Liver (tissue), 9 donors: ENCODE results near the gene CHAC1. TPM values are rescaled to one million over a fixed set of nuclear protein-coding genes. Genes with fewer than 3 reads are reported as not detected.

Experiments used
- DNase-seq: peaks from one replicate; pipeline ENCODE4 v3.0.0-alpha.2; 2017; ENCODE audit warnings: low spot score
- H3K27ac ChIP-seq, 2 donors: one replicate each; pipeline ENCODE4 v1.7.0; 2013; ENCODE audit warnings: inconsistent platforms in 2 of 2, low read length in 2 of 2, control low read depth in 1 of 2, low read depth in 1 of 2, mild to moderate bottlenecking in 1 of 2
- H3K27me3 ChIP-seq, 4 donors: one replicate each; pipeline versions ENCODE4 v1.6.1 to v1.7.0; 2013; ENCODE audit warnings: low read length in 3 of 4, inconsistent platforms in 1 of 4, mild to moderate bottlenecking in 1 of 4, moderate library complexity in 1 of 4; ENCODE audit not compliant: control insufficient read depth in 4 of 4, insufficient read depth in 4 of 4
- H3K36me3 ChIP-seq, 4 donors: one replicate each; pipeline versions ENCODE4 v1.6.1 to v1.7.0; 2013; ENCODE audit warnings: low read length in 3 of 4, mild to moderate bottlenecking in 3 of 4, low read depth in 1 of 4, moderate library complexity in 1 of 4; ENCODE audit not compliant: control insufficient read depth in 4 of 4, insufficient read depth in 3 of 4
- H3K4me1 ChIP-seq, 4 donors: one replicate each; pipeline versions ENCODE4 v1.6.1 to v1.7.0; 2013; ENCODE audit warnings: low read length in 3 of 4, mild to moderate bottlenecking in 3 of 4, moderate library complexity in 1 of 4; ENCODE audit not compliant: control insufficient read depth in 4 of 4, insufficient read depth in 4 of 4
- H3K4me3 ChIP-seq, 3 donors: one replicate each; pipeline versions ENCODE4 v1.6.1 to v1.7.0; 2013; ENCODE audit warnings: low read length in 3 of 3, control low read depth in 1 of 3, low read depth in 1 of 3, mild to moderate bottlenecking in 1 of 3
- H3K9ac ChIP-seq, 2 donors: one replicate each; pipeline ENCODE4 v1.7.0; 2013; ENCODE audit warnings: low read length in 2 of 2, mild to moderate bottlenecking in 2 of 2, moderate library complexity in 2 of 2, control low read depth in 1 of 2, low read depth in 1 of 2
- H3K9me3 ChIP-seq, 4 donors: one replicate each; pipeline versions ENCODE4 v1.6.1 to v1.7.0; 2013; ENCODE audit warnings: low read length in 3 of 4; ENCODE audit not compliant: control insufficient read depth in 4 of 4
- ATF3 ChIP-seq: IDR thresholded peaks from 2 replicates; pipeline ENCODE4 v1.6.1; 2016; ENCODE audit warnings: antibody characterized with exemption
- CTCF ChIP-seq: fragments of 150-350 bp; IDR thresholded peaks from 2 replicates; pipeline ENCODE4 v1.5.1; 2017; ENCODE audit warnings: improper control_type of control experiment, low read depth, low read length; ENCODE audit not compliant: missing input control
- EGR1 ChIP-seq, 2 donors: IDR thresholded peaks; 2 replicates each; pipeline ENCODE4 v1.6.1; 2016 to 2018; ENCODE audit warnings: antibody characterized with exemption in 2 of 2, low read depth in 2 of 2
- FOXA1 ChIP-seq: IDR thresholded peaks from 2 replicates; pipeline ENCODE4 v1.6.1; 2016; ENCODE audit warnings: antibody characterized with exemption
- FOXA2 ChIP-seq: IDR thresholded peaks from 2 replicates; pipeline ENCODE4 v1.6.1; 2016; ENCODE audit warnings: antibody characterized with exemption
- GABPA ChIP-seq, 2 donors: IDR thresholded peaks in 1 of 2; conservative IDR thresholded peaks in 1 of 2; 2 replicates each; pipeline ENCODE4 v1.6.1; 2016; ENCODE audit warnings: antibody characterized with exemption in 2 of 2, mild to moderate bottlenecking in 1 of 2, moderate library complexity in 1 of 2
- HNF4A ChIP-seq, 2 donors: conservative IDR thresholded peaks; 2 replicates each; pipeline ENCODE4 v1.6.1; 2016; ENCODE audit warnings: antibody characterized with exemption in 2 of 2, mild to moderate bottlenecking in 2 of 2
- HNF4G ChIP-seq: IDR thresholded peaks from 2 replicates; pipeline ENCODE4 v1.6.1; 2016; ENCODE audit warnings: antibody characterized with exemption
- JUND ChIP-seq, 2 donors: IDR thresholded peaks; 2 replicates each; pipeline ENCODE4 v1.6.1; 2016; ENCODE audit warnings: antibody characterized with exemption in 2 of 2
- MAX ChIP-seq: IDR thresholded peaks from 2 replicates; pipeline ENCODE4 v1.6.1; 2016; ENCODE audit warnings: antibody characterized with exemption
- NR2F2 ChIP-seq: IDR thresholded peaks from 2 replicates; pipeline ENCODE4 v1.6.1; 2016; ENCODE audit warnings: antibody characterized with exemption
- RAD21 ChIP-seq, 2 donors: IDR thresholded peaks; 2 replicates each; pipeline ENCODE4 v1.6.1; 2016; ENCODE audit warnings: antibody characterized with exemption in 2 of 2, mild to moderate bottlenecking in 2 of 2
- REST ChIP-seq: IDR thresholded peaks from 2 replicates; pipeline ENCODE4 v1.6.1; 2016; ENCODE audit warnings: antibody characterized with exemption, mild to moderate bottlenecking
- RXRA ChIP-seq, 2 donors: IDR thresholded peaks; 2 replicates each; pipeline ENCODE4 v1.6.1; 2017 to 2018; ENCODE audit warnings: antibody characterized with exemption in 2 of 2, mild to moderate bottlenecking in 1 of 2
- SP1 ChIP-seq: IDR thresholded peaks from 2 replicates; pipeline ENCODE4 v1.6.1; 2018; ENCODE audit warnings: antibody characterized with exemption, mild to moderate bottlenecking
- TAF1 ChIP-seq: conservative IDR thresholded peaks from 2 replicates; pipeline ENCODE4 v1.6.1; 2016; ENCODE audit warnings: antibody characterized with exemption, mild to moderate bottlenecking
- YY1 ChIP-seq: IDR thresholded peaks from 2 replicates; pipeline ENCODE4 v1.6.1; 2016; ENCODE audit warnings: antibody characterized with exemption, mild to moderate bottlenecking
- ZBTB33 ChIP-seq: IDR thresholded peaks from 2 replicates; pipeline ENCODE4 v1.6.1; 2016; ENCODE audit warnings: antibody characterized with exemption
- WGBS: extraction: QIAGEN DNeasy Blood & Tissue Kit; methylation state at CpG from one replicate; pipeline ENCODE4 v1.1.7; 2013; 5-methylcytosine and 5-hydroxymethylcytosine counted together
- polyA plus RNA-seq, 2 donors: library from polyadenylated mRNA; stranded (reverse) in 1 of 2; unstranded in 1 of 2; fragments of 200-250 nt in 1 of 2; fragments of >200 nt in 1 of 2; fragmentation: Nextera tagmentation in 1 of 2; extraction: Ambion mirVana in 1 of 2; gene quantifications; one replicate each; pipeline versions ENCODE4 v1.2.1 to v1.2.3, GENCODE V29; 2013 to 2015
- total RNA-seq, 2 donors: library from RNA; depleted of rRNA; stranded (reverse); fragments of >200 nt; gene quantifications; one replicate each; pipeline ENCODE4 v1.2.3, GENCODE V29; 2014
- donor health status: healthy.
- donor health status: healthy.
- donor health status: healthy.
- donor health status: healthy.
- donor health status: healthy.

Gene CHAC1
- total and polyA plus RNA-seq, 4 donors: 0.19 to 3.5 (median 1.1) TPM

GRCh38 chr15:40978141-40978540 lies 24.9 kb downstream of the CHAC1 start:
- no peak for DNase-seq
- H3K27ac ChIP-seq: no peak overlapping the region
- no peaks in the 10 kb centered on the region for H3K4me1 ChIP-seq
- no peak overlapping the region for H3K9ac ChIP-seq
- H3K4me3 ChIP-seq: no peak overlapping the region
- peaks cover 8 to 72% (median 58%) of the 10 kb centered on the region in 4 donors for H3K36me3 ChIP-seq
- no peaks in the 10 kb centered on the region for H3K9me3 ChIP-seq
- no peaks in the 10 kb centered on the region for H3K27me3 ChIP-seq
- WGBS: 95% methylated on average over 2 of the region's 2 CpGs
- TF ChIP-seq RXRA (IDR thresholded peaks at IDR 0.05) (no peak), FOXA2 (no peak), ATF3 (no peak), HNF4G (no peak), FOXA1 (no peak), SP1 (no peak), TAF1 (no peak), MAX (no peak), EGR1 (IDR thresholded peaks at IDR 0.05; ENCODE audit: low read depth in 2 of 2) (no peak), YY1 (no peak), NR2F2 (no peak), REST (no peak), ZBTB33 (no peak), RAD21 (IDR thresholded peaks at IDR 0.05) (no peak), GABPA (IDR thresholded peaks at IDR 0.05 in 1 of 2, conservative IDR thresholded peaks at IDR 0.05 in 1 of 2) (no peak), HNF4A (conservative IDR thresholded peaks at IDR 0.05) (no peak)

GRCh38 chr15:40978562-40978961 lies 25.3 kb downstream of the CHAC1 start:
- DNase-seq: no peak
- Histone ChIP-seq H3K4me3 (no peak overlapping the region), H3K36me3 (peaks cover 10 to 76% (median 62%) of the 10 kb centered on the region in 4 donors), H3K9me3 (no peaks in the 10 kb centered on the region), H3K27me3 (no peaks in the 10 kb centered on the region), H3K27ac (no peak overlapping the region), H3K9ac (no peak overlapping the region), H3K4me1 (no peaks in the 10 kb centered on the region)
- WGBS: over 99% methylated on average over 4 of the region's 4 CpGs
- TF ChIP-seq ZBTB33 (no peak), CTCF (no peak), TAF1 (no peak), GABPA (IDR thresholded peaks at IDR 0.05 in 1 of 2, conservative IDR thresholded peaks at IDR 0.05 in 1 of 2) (no peak), REST (no peak), ATF3 (no peak), NR2F2 (no peak), RAD21 (IDR thresholded peaks at IDR 0.05) (no peak), SP1 (no peak), JUND (IDR thresholded peaks at IDR 0.05) (no peak), FOXA2 (no peak)
